HG03571 (cell line): ENCODE data around the gene BBS9.
"Not testable (repeated sequence)": the region's sequence is repeated elsewhere in the genome, so short reads cannot be mapped to it uniquely, and the experiment has no call there.

Experiments used
- ATAC-seq: cut with Tn5 transposase; IDR thresholded peaks from one replicate; pipeline ENCODE4 v1.9.1; 2021; ENCODE audit not compliant: unreplicated experiment

The BBS9 gene

GRCh38 chr7:33128990-33129805 lies at the start of gene BBS9:
TSS of gene BBS9 (plus strand) at chr7:33129564. CDS start at chr7:33146253, 16,689 bp downstream.
- peak; percentile 100 for ATAC-seq

GRCh38 chr7:33079763-33080690 lies 49.3 kb upstream of the BBS9 start:
- no peak for ATAC-seq

- ATAC-seq, result no peak
Measured at GRCh38 chr7:33087356-33087755, 42.0 kb upstream of the BBS9 start.

GRCh38 chr7:33087858-33088257 lies 41.5 kb upstream of the BBS9 start:
- ATAC-seq, result no peak

- ATAC-seq, result no peak
Measured at GRCh38 chr7:33089142-33089541, 40.2 kb upstream of the BBS9 start.

GRCh38 chr7:33091111-33091531 lies 38.2 kb upstream of the BBS9 start:
- ATAC-seq, result no peak

GRCh38 chr7:33091641-33092191 lies 37.6 kb upstream of the BBS9 start:
- ATAC-seq, result no peak

GRCh38 chr7:33093266-33093665 lies 36.1 kb upstream of the BBS9 start:
- no peak for ATAC-seq

- ATAC-seq, result not testable (repeated sequence)
Measured at GRCh38 chr7:33094745-33095275, 34.6 kb upstream of the BBS9 start.

- no peak for ATAC-seq
Measured at GRCh38 chr7:33099154-33099940, 30.0 kb upstream of the BBS9 start.

- ATAC-seq, result no peak
Measured at GRCh38 chr7:33100770-33101169, 28.6 kb upstream of the BBS9 start.

GRCh38 chr7:33101906-33102305 lies 27.5 kb upstream of the BBS9 start:
- no peak for ATAC-seq

- ATAC-seq, result peak; percentile 31
Measured at GRCh38 chr7:33107136-33108066, 22.0 kb upstream of the BBS9 start.

- no peak for ATAC-seq
Measured at GRCh38 chr7:33108554-33109004, 20.8 kb upstream of the BBS9 start.

GRCh38 chr7:33109005-33109757 lies 20.2 kb upstream of the BBS9 start, which contains the start of gene RP9:
TSS of gene RP9 (minus strand) at chr7:33109404. CDS start at chr7:33109372, 32 bp downstream.
- ATAC-seq, result peak; percentile 84

GRCh38 chr7:33109758-33110238 lies 19.6 kb upstream of the BBS9 start:
- no peak for ATAC-seq

GRCh38 chr7:33111614-33112013 lies 17.8 kb upstream of the BBS9 start:
- no peak for ATAC-seq

- ATAC-seq, result no peak
Measured at GRCh38 chr7:33114976-33115375, 14.4 kb upstream of the BBS9 start.
